Thymus (tissue), 11 donors: Measurements from ENCODE around the gene PRLR. TPM values are rescaled to one million over a fixed set of nuclear protein-coding genes. Genes with fewer than 3 reads are reported as not detected.

Experiments used
- DNase-seq, 9 donors: peaks; one replicate each; pipeline ENCODE4 v3.0.0-alpha.2; 2013; ENCODE audit warnings: low spot score in 9 of 9, low read depth in 6 of 9, missing footprints in 1 of 9
- H3K27ac ChIP-seq, 2 donors: one replicate each; pipeline ENCODE4 v1.5.1; 2013; ENCODE audit warnings: control low read depth in 1 of 2, low read depth in 1 of 2, low read length in 1 of 2, mild to moderate bottlenecking in 1 of 2, moderate library complexity in 1 of 2
- H3K27me3 ChIP-seq, 2 donors: one replicate each; pipeline ENCODE4 v1.5.1; 2013; ENCODE audit warnings: low read length in 1 of 2; ENCODE audit not compliant: control insufficient read depth in 2 of 2, insufficient read depth in 1 of 2
- H3K36me3 ChIP-seq, 2 donors: one replicate each; pipeline ENCODE4 v1.5.1; 2013; ENCODE audit warnings: low read length in 1 of 2, mild to moderate bottlenecking in 1 of 2, moderate library complexity in 1 of 2; ENCODE audit not compliant: control insufficient read depth in 2 of 2, insufficient read depth in 2 of 2
- H3K4me1 ChIP-seq, 2 donors: one replicate each; pipeline ENCODE4 v1.5.1; 2013; ENCODE audit warnings: low read length in 2 of 2; ENCODE audit not compliant: control insufficient read depth in 2 of 2, insufficient read depth in 2 of 2
- H3K4me3 ChIP-seq, 2 donors: one replicate each; pipeline ENCODE4 v1.5.1; 2013; ENCODE audit warnings: low read length in 2 of 2, control low read depth in 1 of 2, mild to moderate bottlenecking in 1 of 2
- H3K9me3 ChIP-seq, 2 donors: one replicate each; pipeline ENCODE4 v1.5.1; 2013; ENCODE audit warnings: low read length in 1 of 2, mild to moderate bottlenecking in 1 of 2; ENCODE audit not compliant: control insufficient read depth in 2 of 2, insufficient read depth in 1 of 2
- WGBS: extraction: QIAGEN DNeasy Blood & Tissue Kit; methylation state at CpG from one replicate; pipeline ENCODE4 v1.1.7; 2013; 5-methylcytosine and 5-hydroxymethylcytosine counted together
- polyA plus RNA-seq: library from polyadenylated mRNA; stranded (reverse); fragments of 200-250 nt; gene quantifications from one replicate; pipeline ENCODE4 v1.2.3, GENCODE V29; 2013
- total RNA-seq: library from RNA; stranded (reverse); fragments of 120-200 nt; gene quantifications from one replicate; pipeline ENCODE4 v1.2.4, GENCODE V29; 2013
- donor health status: healthy.

Gene PRLR
- total and polyA plus RNA-seq, 2 donors = 0.75 to 1.7 TPM

DNA sequence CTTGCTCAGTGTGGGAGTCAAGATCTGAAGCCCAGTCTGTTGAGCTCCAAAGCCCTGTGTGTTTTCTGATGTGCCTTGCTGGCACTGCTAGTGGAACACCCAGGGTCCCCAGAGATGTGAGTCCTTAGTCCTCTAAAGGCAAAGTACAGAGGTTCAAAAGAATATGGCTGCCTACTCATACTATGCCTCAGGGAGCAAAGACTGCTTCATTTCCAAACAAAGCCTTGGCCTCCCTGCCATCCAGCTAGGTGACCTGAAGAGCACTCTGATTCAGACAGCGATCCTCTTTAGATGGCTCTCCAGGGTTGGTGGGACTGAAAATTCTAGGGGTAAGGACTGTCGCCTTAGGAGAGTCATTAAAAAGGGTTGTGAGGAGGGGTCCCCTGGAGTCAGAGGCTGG lies 2.0 kb downstream of the PRLR start:
- H3K4me3 ChIP-seq = no peak overlapping the region
- no peak overlapping the region for H3K27ac ChIP-seq
- H3K9me3 ChIP-seq = no peaks in the 10 kb centered on the region
- H3K36me3 ChIP-seq = no peaks in the 10 kb centered on the region
- no peaks in the 10 kb centered on the region for H3K4me1 ChIP-seq
- H3K27me3 ChIP-seq = peaks cover 27 to 54% of the 10 kb centered on the region in 2 donors
- no peak for DNase-seq
- 50% methylated on average over 2 of the region's 2 CpGs for whole genome bisulfite sequencing

DNA sequence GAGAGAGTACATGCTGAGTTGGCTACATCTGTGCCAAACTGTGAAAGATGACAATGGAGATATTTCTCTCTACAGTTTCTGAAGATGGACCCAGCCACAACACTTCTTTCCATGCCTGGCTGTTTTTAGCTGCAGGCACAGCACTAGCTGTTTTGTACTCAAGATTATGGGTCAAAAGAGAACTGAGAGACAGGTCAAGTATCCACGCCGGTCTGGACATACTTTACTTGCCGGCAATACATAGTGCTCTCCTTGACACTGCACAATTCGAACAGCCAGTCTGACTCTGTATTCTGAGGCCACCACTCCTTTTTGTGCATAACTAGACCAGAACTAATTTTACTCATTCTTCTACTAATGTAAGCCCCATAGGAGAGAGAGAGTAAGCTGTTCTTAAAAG lies 2.6 kb downstream of the PRLR start:
- no peaks in the 10 kb centered on the region for H3K36me3 ChIP-seq
- no peak overlapping the region for H3K4me3 ChIP-seq
- WGBS = 95% methylated on average over 4 of the region's 4 CpGs
- H3K4me1 ChIP-seq = no peaks in the 10 kb centered on the region
- no peaks in the 10 kb centered on the region for H3K9me3 ChIP-seq
- no peak for DNase-seq
- H3K27me3 ChIP-seq = peaks cover 27 to 51% of the 10 kb centered on the region in 2 donors
- no peak overlapping the region for H3K27ac ChIP-seq

DNA sequence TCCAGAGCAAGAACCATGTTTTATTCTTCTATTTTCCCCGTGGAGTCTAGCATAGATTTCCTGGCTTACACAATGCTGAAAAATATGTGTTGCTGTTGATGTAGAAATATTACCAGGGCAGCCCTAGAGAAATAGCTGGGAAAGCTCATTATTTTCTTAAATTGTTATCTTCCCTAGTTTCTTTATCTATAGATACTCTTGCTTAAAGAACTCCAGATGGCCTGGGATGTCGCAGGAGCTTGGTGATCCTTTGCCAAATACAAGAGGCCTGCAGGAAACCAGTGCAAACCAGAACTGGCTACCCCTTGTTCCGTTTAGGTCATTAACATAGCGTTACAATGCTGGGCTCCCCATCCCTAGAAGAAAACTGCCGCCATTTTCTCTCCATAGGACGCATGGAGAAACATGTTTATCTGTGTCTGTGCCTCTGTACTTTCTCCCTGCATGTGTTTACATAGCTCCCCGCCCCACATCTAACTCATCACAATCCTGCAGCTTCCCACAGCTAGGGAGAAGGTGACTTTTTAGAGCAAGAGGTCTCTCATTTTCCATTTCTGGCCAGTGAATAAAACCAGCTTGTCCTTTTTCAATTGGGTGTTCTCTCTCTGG lies 6.4 kb downstream of the PRLR start:
- Histone ChIP-seq H3K9me3 (no peaks in the 10 kb centered on the region), H3K4me1 (no peaks in the 10 kb centered on the region), H3K27me3 (peaks cover 8 to 16% of the 10 kb centered on the region in 2 donors), H3K27ac (no peak overlapping the region), H3K4me3 (no peak overlapping the region), H3K36me3 (no peaks in the 10 kb centered on the region)
- DNase-seq = no peak
- 90% methylated on average over 7 of the region's 7 CpGs for WGBS

DNA sequence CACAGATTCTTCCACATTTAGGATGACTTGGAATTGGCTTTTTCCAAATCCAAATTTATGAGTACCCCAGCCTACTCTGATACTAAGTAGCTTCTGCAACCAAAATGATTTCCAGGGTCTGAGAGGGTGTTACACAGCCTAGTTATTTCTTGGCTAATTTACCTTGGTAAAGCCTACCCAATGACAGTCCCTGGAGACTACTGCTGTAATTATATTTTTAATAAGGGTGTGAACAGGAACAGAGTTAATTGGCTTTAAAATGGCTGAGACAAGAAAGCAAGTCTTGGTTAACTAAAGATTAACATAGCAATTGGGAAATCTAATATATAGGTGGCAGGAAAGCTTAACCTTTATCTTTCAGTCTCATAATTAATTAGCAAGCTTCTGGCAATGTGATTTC lies 9.3 kb downstream of the PRLR start:
- Histone ChIP-seq H3K27ac (no peak overlapping the region), H3K9me3 (no peaks in the 10 kb centered on the region), H3K4me1 (no peaks in the 10 kb centered on the region), H3K36me3 (no peaks in the 10 kb centered on the region), H3K27me3 (no peaks in the 10 kb centered on the region), H3K4me3 (no peak overlapping the region)
- no peak for DNase-seq

GRCh38 chr5:35218981-35219380 lies 11.3 kb downstream of the PRLR start:
- Histone ChIP-seq H3K9me3 (no peaks in the 10 kb centered on the region), H3K4me3 (no peak overlapping the region), H3K27me3 (no peaks in the 10 kb centered on the region), H3K27ac (no peak overlapping the region), H3K4me1 (no peaks in the 10 kb centered on the region), H3K36me3 (no peaks in the 10 kb centered on the region)
- DNase-seq = no peak
- WGBS = 96% methylated on average over 4 of the region's 4 CpGs

DNA sequence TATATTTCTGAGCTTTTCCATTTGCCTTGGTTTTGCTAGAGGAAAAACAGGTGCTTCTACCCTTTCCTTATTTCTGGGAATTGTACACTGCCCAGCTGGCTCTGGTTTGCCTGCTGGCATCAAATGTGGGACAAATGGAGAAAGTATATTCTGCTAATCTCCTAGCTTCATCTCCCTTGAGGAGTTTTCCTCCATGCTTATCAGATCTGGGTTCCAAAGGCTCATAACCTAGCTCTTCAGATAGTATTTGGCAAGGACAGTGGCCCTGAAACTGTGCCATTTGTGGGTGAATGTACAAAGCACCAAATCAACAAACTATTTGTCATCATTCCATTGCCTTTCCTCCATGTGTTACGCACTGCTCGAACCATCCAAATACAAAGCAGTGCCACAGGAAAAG lies 16.2 kb downstream of the PRLR start:
- Histone ChIP-seq H3K4me3 (no peak overlapping the region), H3K36me3 (no peaks in the 10 kb centered on the region), H3K27ac (no peak overlapping the region), H3K9me3 (no peaks in the 10 kb centered on the region), H3K27me3 (no peaks in the 10 kb centered on the region), H3K4me1 (no peaks in the 10 kb centered on the region)
- 98% methylated on average over 2 of the region's 2 CpGs for WGBS
- DNase-seq = no peak

DNA sequence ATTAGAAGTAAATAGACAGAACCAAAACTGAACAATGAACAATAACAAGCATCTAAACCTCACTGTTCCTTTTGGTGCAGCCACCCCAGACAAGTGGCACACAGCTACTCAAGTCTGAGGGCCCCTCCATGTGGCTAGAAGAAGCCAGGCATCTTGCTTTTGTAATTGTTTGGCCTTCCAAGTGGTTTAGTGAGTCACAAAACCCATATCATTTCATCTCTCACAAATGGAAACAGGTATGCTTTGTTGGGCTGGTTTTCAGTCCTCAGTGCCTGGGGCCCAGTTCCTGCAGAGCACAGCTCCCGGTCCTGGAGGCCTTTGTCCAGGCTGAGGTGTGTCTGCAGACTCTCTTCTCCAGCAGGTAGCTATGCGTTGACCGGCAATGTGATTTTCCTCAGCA lies 16.7 kb downstream of the PRLR start:
- DNase-seq = no peak
- H3K9me3 ChIP-seq = no peaks in the 10 kb centered on the region
- no peak overlapping the region for H3K4me3 ChIP-seq
- WGBS = 96% methylated on average over 3 of the region's 3 CpGs
- no peaks in the 10 kb centered on the region for H3K4me1 ChIP-seq
- H3K27me3 ChIP-seq = no peaks in the 10 kb centered on the region
- no peak overlapping the region for H3K27ac ChIP-seq
- H3K36me3 ChIP-seq = no peaks in the 10 kb centered on the region

GRCh38 chr5:35212122-35212982 lies 17.9 kb downstream of the PRLR start:
- Histone ChIP-seq H3K27ac (no peak overlapping the region), H3K9me3 (no peaks in the 10 kb centered on the region), H3K27me3 (no peaks in the 10 kb centered on the region), H3K4me3 (no peak overlapping the region), H3K4me1 (no peaks in the 10 kb centered on the region), H3K36me3 (no peaks in the 10 kb centered on the region)
- no peak for DNase-seq
- WGBS = 59% methylated on average over 3 of the region's 3 CpGs

DNA sequence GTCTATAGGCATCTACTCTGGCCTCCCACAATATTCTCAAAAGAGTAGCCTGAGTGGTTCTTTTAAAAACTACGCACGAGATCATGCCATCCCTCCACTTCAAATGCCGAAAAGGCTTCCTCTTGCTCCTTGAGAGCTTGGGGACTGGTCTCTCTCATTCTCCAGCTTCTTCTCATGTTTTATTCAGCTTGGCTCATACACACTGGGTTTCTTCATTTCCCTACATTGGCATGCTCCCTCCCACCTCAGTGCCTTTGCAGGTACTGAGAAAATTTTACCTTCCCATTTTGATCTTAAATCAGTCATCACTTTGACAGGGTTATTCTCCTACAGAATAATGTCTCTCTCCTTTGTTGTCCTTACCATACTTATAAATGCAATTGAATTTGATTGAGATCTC lies 20.4 kb downstream of the PRLR start:
- no peak for DNase-seq
- Histone ChIP-seq H3K4me3 (no peak overlapping the region), H3K4me1 (no peaks in the 10 kb centered on the region), H3K27ac (no peak overlapping the region), H3K9me3 (no peaks in the 10 kb centered on the region), H3K36me3 (no peaks in the 10 kb centered on the region), H3K27me3 (no peaks in the 10 kb centered on the region)
- 94% methylated on average over 3 of the region's 3 CpGs for WGBS
